NCI-H2081 treated with DMSO at 0.1 percent for 48 hours (cell line): ENCODE data around the gene DNMBP.

Source experiments
- DNase-seq: peaks from one replicate; lab custom pipeline; 2025; lab: John Stamatoyannopoulos, UW

DNMBP gene, protein sequence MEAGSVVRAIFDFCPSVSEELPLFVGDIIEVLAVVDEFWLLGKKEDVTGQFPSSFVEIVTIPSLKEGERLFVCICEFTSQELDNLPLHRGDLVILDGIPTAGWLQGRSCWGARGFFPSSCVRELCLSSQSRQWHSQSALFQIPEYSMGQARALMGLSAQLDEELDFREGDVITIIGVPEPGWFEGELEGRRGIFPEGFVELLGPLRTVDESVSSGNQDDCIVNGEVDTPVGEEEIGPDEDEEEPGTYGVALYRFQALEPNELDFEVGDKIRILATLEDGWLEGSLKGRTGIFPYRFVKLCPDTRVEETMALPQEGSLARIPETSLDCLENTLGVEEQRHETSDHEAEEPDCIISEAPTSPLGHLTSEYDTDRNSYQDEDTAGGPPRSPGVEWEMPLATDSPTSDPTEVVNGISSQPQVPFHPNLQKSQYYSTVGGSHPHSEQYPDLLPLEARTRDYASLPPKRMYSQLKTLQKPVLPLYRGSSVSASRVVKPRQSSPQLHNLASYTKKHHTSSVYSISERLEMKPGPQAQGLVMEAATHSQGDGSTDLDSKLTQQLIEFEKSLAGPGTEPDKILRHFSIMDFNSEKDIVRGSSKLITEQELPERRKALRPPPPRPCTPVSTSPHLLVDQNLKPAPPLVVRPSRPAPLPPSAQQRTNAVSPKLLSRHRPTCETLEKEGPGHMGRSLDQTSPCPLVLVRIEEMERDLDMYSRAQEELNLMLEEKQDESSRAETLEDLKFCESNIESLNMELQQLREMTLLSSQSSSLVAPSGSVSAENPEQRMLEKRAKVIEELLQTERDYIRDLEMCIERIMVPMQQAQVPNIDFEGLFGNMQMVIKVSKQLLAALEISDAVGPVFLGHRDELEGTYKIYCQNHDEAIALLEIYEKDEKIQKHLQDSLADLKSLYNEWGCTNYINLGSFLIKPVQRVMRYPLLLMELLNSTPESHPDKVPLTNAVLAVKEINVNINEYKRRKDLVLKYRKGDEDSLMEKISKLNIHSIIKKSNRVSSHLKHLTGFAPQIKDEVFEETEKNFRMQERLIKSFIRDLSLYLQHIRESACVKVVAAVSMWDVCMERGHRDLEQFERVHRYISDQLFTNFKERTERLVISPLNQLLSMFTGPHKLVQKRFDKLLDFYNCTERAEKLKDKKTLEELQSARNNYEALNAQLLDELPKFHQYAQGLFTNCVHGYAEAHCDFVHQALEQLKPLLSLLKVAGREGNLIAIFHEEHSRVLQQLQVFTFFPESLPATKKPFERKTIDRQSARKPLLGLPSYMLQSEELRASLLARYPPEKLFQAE (N-terminal part only)

DNA sequence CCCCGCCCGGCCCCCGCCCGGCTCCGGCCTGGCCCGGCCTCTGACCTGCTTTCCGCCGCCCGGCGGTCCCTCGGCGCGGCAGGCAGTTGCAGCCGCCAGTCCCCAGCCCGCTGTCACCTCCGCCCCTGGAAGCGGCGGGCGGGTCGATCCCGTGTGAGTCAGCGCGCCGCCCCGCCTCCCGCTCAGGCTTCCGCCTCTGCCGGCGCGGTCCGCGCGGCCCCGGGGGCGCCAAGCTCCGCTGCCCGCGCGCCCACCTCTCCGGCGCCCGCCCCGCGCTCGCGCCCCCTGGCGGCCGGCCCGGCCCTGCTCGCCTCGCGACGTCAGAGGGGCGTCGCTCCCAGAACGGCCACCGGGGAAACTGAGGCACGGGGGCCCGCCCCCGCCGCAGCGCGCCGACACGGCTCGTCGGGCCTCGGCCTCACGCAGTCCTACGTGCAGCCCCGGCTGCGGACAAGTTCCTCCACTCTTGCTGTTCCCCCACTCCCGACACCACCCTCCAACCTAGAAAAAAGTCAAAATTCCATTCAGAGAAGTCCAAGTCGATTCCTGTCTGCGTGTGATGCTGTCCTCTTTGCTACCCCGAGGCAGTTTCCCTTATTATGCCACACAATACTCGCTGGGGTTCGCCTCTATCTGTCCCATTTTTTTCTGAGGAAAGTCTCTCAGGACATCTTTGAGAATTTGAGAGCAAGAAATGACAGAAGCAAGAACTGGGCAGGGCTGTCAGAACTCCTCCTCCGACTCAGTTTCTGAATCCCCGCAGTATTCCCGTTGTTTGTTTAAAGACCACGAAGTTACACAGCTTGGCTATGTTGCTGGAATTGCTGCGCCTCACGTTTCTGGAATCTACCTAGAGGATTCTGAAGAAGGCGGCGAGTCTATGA lies at the start of gene DNMBP:
TSS of gene DNMBP (minus strand) at position 155 of the 884 bp plus-strand sequence. CDS start 37,823 bp downstream, outside the sequence.
- no peak for DNase-seq

DNA sequence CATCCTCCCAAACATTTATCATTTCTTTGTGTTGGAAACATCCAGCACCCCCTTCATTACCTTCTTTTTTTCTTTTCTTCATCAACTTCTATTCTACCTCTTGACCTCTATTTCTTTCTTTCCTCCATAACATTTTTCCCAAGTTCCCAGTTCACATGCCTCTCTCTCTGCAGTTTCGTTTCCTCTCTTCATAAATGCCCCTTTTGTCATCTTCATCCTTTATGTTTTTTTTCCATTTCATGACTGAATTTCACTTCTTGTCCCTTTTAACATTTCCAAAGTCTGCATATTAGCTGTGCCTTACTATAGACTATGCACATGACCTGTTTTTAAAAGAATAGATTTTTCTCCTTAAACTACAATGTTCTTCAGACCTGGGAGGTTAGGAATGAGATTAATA lies 48.2 kb upstream of the DNMBP start:
- DNase-seq = no peak

DNA sequence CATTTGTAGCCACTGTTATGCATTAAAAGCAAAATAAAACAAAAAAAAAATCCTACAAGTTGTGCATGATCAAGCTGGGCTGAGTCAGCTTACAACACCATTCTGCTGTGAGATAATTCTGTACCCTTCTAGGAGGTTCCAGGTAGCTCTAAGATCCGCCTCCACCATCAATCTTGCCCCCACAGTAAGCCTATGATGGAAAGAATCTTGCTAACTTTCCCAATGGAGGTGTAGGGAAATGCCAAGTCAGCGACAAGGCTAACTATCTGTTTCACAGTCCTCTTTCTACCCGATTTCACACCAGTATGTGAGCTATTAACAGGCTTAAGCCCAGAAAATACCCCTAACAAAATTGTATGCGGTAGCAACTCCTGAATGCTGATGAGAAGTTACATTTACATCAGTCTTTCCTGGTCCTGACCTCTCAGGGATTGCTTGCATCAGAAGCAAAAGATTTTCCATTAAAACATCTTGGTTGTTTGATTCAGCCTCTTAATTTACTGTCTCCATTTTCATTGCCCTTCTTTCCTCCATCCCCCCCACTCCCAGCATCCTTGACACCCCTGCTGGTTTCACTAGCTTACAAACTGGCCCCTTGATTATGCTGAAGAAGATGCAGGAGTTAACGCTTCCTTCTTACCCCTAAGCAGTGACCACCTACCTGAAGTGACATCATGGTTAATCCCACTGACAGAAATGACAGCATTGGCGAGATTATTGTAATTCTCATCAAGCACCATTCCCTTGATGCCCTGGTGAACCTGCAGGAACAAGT lies 44.1 kb upstream of the DNMBP start:
- no peak for DNase-seq

DNA sequence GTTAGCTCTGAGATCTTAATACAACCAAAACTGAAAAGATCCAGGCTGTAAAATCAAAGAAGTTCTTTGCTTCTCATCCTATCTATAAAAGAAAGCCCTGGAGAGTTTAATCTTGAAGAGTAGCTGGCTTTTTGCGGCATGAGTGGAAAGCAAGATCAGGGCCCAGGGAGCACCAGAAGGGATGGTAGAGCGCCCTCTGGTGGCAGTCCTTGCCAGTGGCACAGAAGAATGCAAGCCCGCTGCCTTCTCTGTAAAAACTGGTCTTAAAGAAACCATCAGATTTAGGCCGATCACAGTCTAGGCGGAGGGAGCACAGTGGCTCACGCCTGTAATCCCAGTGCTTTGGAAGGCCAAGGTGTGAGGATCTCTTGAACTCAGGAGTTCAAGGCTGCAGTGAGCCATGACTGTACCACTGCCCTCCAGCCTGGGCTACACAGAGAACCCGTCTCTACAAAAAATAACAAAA lies 36.3 kb upstream of the DNMBP start:
- no peak for DNase-seq

DNA sequence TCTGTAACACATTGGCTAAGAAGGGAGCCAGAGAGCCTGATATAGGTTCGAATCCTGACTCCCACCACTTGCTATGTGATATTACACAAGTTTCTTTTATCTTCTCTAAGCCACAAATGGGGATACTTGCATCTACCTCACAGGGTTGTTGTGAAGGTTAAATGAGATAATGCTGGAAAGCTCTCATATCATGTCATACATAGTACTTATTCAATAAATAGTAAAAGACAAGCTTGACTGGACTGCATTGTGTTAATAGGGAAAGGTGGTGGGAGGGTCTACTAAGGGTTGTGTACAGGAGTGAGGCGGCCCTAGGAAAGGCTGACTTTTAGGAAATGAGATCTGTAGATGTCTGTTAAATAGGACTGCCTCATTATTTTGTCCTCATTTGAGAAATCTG lies 35.8 kb upstream of the DNMBP start:
- no peak for DNase-seq

DNA sequence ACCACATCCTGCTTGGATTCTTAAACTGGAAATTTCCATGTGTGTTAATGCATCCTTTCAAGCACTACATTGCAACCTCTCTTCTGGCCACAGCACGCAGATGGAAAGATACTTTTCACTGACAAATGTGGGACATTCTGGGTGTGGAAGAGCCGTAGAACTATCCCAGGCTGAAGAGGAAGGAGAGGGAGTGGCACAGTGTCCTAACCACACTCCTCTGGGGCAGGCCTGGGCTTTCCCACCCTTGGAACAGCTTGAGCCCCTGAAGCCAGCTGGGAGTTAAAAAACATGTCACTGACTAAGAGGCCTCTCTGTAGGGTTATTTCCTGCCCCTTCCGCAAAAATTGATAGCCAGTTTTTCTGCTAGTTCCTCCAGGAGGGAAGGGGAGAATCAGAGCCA lies 34.0 kb upstream of the DNMBP start:
- no peak for DNase-seq

DNA sequence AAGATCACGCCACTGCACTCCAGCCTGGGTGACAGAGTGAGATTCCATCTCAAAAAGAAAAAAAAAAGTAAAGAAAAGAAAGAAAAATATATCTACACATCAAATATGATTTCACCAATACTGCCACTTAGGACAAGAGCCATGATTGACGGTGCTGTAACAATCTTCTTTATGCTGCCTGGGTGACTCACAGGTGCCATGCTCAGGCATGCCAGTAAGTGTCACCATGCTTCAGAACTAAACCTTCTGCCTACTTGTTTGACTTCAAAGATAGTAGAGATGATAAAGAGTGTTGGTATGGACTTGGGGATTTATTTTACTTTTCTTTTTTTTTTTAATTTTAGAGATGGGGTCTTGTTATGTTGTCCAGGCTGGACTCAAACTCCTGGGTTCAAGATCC lies 33.6 kb upstream of the DNMBP start:
- DNase-seq = no peak

DNA sequence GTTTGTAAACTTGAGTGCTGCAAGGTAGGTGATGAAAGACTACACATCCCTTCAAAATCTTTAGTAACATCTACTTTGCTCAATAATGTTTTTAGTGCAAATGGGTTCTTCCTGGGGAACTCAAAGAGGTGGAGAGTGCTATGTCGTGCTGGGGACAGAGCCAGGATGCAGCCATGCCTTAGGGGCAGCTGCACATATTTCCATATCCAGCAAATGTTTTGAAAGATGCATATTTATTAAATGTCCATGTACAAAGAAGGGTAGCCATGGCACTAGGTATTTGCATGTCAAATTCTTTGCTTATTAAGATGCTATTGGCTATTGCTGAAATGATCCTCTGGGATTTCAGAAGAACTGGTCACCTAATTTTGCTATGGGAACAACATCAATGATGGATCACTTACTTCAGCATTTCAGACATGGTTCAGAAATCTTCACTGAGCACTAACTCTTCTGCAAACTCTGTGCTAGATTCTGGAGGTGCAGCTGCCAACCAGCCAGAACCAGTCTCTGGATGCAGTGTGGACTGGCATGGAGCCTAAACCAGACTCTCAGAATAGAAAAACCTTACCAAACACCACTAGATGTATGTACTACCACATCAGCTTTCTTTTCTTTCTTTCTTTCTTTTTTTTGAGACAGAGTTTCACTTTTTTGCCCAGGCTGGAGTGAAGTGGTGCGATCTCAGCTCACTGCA lies 31.7 kb upstream of the DNMBP start:
- DNase-seq = no peak

DNA sequence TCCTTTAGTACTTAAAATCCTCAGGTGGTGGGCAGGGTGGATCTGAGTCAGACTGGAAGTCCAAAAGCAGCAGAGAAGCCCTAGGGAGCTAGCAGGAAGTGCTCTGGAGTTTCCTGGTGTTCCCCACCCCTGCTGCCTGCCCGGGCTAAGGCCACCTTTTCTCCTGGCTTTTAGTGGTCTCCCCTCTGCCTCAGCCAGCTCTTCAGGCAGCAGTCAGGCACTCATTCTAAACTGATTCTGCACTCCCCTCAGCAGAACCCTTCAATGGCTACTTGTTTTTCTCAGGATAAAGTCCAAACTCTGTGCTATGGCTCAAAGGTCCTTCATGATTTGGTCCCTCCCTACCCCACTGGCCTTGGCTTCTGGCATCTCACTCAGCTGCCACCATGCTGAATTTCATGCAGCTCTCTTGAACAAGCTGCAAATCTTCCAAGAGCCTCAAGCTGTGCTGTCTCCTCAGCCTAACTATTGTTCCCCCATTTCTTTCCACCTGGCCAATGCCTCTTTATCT lies 28.9 kb upstream of the DNMBP start:
- no peak for DNase-seq

DNA sequence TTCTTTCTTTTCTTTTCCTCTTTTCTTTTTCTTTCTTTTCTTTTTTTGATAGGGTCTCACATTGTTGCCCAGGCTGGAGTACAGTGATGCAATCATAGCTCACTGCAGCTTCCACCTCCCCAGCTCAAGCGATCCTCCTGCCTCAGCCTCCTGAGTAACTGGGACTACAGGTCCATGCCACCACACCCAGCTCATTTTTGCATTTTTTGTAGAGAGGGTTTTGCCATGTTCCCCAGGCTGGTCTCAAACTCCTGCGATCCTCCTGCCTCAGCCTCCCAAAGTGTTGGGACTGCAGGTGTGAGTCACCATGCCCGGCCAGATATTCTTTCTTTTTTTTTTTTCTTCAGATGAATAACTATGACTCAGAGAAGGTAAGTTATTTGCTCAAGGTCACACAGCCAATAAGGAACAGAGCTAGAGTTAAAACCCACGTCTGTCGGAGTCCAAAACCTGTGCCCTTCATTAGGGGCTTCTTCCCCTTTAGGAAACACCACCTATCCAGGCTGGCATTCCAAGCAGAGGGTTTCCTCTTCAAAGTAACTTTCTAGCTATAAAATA lies 28.1 kb upstream of the DNMBP start:
- no peak for DNase-seq

DNA sequence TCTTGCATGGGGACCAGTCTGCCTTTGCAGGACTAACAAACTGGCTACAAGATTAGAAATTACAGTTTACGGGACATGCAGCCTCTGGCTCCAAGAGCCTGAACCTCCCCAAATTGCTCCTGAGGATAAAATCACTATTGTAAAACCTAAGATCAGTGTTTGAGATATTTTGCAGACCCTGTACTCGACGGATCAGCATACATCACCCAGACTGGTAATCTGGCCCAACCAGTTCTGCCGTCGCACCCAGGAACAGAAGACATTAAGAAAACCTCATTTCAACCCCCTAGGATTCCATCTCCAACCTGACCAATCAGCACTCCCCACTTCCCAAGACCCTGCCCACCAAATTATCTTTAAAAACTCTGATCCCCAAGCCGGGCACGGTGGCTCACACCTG lies 27.1 kb upstream of the DNMBP start:
- no peak for DNase-seq

DNA sequence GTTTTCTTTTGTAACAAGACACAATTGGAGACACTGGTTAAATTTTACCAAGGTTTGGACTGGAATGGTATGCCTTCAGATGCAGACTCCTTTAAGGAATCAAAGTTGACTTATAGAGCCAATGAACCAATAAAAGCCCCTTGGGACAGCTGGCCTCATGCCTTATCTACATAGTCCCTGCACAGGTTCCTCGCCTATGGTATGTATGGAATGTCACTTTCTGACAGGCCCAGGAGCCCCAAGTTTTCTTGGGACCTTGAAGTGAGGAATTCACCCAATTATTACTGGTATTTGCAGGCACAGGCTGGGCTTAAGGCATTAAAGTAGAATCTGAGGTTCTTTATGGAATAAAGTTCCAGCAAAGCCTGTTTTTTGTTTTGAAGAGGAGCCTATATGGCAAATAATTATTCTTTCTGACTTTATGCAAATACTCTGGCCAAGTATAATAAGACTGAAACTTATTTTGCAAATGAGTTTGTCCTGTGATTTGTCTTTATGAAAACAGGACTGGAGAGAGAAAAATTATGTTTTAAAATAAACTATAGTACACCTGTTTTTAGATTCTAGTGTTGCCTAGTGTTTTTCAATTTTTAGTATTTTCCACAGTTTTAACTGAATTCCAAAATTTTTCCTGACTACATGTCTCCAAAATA lies 24.1 kb upstream of the DNMBP start:
- no peak for DNase-seq

DNA sequence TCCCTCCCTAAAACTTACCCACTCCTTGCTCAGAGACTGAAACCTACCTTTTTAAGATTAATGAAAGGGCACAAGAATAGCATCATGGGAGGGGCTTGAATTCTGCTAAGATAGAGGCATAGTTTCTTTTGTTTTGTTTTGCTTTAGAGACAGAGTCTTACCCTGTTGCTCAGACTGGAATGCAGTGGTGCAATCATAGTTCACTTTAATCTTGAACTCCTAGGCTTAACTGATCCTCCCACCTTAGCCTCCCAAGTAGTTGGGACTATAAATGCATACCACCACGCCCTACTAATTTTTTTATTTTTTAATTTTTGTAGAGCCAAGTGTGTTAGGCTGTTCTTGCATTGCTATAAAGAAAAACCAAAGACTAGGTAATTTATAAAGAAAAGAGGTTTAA lies 17.7 kb upstream of the DNMBP start:
- no peak for DNase-seq

DNA sequence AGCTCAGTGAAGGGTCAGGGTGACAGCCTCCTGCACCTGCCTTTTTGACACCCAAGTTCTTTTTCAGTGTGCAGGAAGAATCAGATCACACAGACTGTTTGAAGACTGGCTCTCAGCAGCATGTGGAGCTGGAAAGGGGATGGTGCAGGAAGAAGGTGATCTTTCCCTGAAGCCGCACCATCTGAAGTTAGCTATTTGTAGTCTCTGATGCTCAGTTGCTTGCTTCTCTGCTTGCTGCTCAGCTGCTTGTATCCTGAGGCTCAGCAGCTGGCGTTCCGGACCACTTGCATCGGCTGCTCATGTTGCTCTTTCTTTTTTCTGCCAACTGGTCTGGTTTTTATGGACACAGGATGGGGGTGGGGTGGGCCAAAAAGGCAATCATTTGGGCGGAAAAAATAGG lies 15.8 kb upstream of the DNMBP start:
- no peak for DNase-seq

DNA sequence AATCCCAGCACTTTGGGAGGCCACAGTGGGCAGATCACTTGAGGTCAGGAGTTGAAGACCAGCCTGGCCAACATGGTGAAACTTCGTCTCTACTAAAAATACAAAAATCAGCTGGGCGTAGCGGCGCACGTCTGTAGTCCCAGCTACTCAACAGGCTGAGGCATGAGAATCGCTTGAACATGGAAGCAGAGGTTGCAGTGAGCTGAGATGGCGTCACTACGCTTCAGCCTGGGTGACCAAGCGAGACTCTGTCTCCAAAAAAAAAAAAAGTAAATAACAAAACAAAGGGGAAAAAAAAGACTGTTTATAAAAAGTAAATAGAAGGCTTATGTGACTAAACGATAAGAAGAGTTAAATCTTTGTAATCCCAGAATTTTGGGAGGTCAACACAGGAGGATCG lies 15.0 kb upstream of the DNMBP start:
- no peak for DNase-seq

DNA sequence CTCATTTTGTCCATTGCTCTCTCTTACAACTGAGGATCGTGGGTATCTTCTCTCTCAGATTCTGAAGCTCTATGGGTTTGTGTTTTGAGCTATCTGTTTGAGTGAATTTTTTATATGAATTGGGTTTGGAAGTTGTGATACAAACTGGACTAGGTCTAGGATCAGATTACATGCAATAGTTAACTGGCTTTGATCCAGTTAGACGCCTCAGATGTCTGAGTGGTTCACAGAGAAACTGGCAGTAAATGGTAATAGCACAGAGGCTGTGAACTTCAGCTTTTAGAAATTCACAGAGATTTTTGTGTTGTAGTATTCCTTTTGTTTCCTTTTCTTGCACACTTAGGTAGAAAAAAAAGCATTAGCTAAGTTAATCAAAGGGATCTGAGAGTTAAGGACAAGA lies 12.7 kb upstream of the DNMBP start:
- DNase-seq = no peak

DNA sequence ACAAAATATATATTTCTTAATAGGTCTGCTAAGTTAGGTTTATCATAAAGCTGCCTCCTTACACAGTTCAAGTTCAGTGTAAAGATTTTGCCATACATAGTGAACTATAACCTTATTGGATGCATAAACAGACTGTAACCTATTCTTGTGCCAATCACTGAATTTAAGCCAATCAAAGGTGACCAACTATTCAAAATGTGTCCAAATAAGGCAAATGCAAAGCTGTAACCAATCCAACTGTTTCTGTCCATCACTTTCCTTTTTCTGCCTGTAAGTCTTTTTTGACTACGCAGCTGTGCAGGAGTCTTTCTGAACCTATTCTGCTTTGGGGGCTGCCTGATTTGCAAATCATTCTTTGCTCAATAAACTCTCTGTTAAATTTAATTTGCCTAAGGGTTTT lies 11.6 kb upstream of the DNMBP start:
- DNase-seq = no peak

DNA sequence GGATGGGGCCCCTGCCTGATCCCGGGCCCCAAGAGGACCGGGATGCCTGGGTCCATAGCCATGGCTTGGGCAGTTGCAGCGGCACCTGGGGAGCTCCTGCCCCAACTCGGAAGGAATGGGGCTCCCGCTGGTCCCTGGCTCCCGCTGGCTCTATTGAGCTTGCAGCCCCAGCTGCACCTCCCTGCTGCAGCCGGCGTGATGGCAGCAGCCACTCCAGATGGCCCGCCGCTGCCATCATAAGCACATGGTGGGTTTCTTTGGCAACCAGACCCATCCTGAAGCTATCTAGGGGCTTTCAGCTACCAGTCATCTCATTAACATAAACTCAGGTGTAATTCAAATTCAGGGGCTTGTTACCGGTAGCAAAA lies 11.1 kb upstream of the DNMBP start:
- DNase-seq = no peak
